Spleen (tissue), 11 donors: ENCODE measurements around the gene TBL3. TPM values are rescaled to one million over a fixed set of nuclear protein-coding genes. Genes with fewer than 3 reads are reported as not detected.

Experiments
- DNase-seq: peaks from one replicate; pipeline ENCODE4 v3.0.0-alpha.2; 2020
- H3K27ac ChIP-seq, 8 donors: fragments of 200-600 bp; sonication (generic) in 7 of 8; 1 replicate in 4 of 8; 2 replicates in 4 of 8; pipeline versions ENCODE4 v1.5.0 to v1.8.0; 2016 to 2021; ENCODE audit warnings: inconsistent platforms in 4 of 8, mild to moderate bottlenecking in 4 of 8, moderate library complexity in 1 of 8
- H3K27me3 ChIP-seq, 7 donors: fragments of 200-600 bp; sonication (generic) in 6 of 7; replicated peaks in 1 of 7; 1 replicate in 4 of 7; 2 replicates in 3 of 7; pipeline versions ENCODE4 v1.5.0 to v1.8.0; 2016 to 2021; ENCODE audit warnings: inconsistent platforms in 3 of 7, mild to moderate bottlenecking in 1 of 7
- H3K36me3 ChIP-seq, 6 donors: fragments of 200-600 bp; sonication (generic) in 5 of 6; 1 replicate in 4 of 6; 2 replicates in 2 of 6; pipeline versions ENCODE4 v1.5.0 to v1.8.0; 2016 to 2021; ENCODE audit warnings: inconsistent platforms in 2 of 6
- H3K4me1 ChIP-seq, 6 donors: fragments of 200-600 bp; sonication (generic) in 5 of 6; 1 replicate in 3 of 6; 2 replicates in 3 of 6; pipeline versions ENCODE4 v1.5.0 to v1.8.0; 2016 to 2021; ENCODE audit warnings: inconsistent platforms in 3 of 6
- H3K4me3 ChIP-seq, 8 donors: fragments of 200-600 bp; sonication (generic) in 7 of 8; 1 replicate in 4 of 8; 2 replicates in 4 of 8; pipeline versions ENCODE4 v1.5.0 to v1.8.0; 2016 to 2021; ENCODE audit warnings: inconsistent platforms in 4 of 8, mild to moderate bottlenecking in 4 of 8, moderate library complexity in 2 of 8
- H3K9me3 ChIP-seq, 8 donors: fragments of 200-600 bp; sonication (generic) in 7 of 8; 1 replicate in 4 of 8; 2 replicates in 4 of 8; pipeline versions ENCODE4 v1.5.0 to v1.8.0; 2016 to 2021; ENCODE audit warnings: inconsistent platforms in 4 of 8
- POLR2A ChIP-seq, 3 donors: fragments of 450-650 bp; IDR thresholded peaks; one replicate each; pipeline ENCODE4 v1.5.1; 2017; ENCODE audit warnings: antibody characterized with exemption in 3 of 3, mild to moderate bottlenecking in 1 of 3
- POLR2AphosphoS5 ChIP-seq, 3 donors: sonication (generic); formaldehyde crosslinking; IDR thresholded peaks; one replicate each; pipeline ENCODE4 v1.5.1; 2017; ENCODE audit warnings: antibody characterized with exemption in 3 of 3
- WGBS, 5 donors: extraction: QIAGEN DNeasy Blood & Tissue Kit in 3 of 5; methylation state at CpG; one replicate each; pipeline versions ENCODE4 v1.1.5 to v1.1.7; 2013 to 2018; 5-methylcytosine and 5-hydroxymethylcytosine counted together
- intact Hi-C: fragments of 100-400 bp; cut with DNase I; formaldehyde crosslinking; loops from one replicate; pipeline ENCODE4 v1.15.0; 2023; ENCODE audit warnings: low total_unique reads
- polyA plus RNA-seq, 3 donors: library from polyadenylated mRNA; stranded (reverse); fragments of 200-250 nt; gene quantifications; one replicate each; pipeline ENCODE4 v1.2.1, GENCODE V29; 2013
- total RNA-seq, 7 donors: library from RNA; depleted of rRNA in 3 of 7; stranded (reverse); fragments of >200 nt in 3 of 7; fragmentation: NEBNext Ultra II Directional in 4 of 7; extraction: Animal tissue kit (Norgen Biotek cat#: 25700) in 4 of 7; gene quantifications; one replicate each; pipeline versions ENCODE4 v1.1.0 to v1.2.1, GENCODE V29; 2016 to 2021
- TF ChIP-seq, protein P1 (sequence below), 11 experiments: fragments of 200-600 bp in 7 of 11; fragments of 450-650 bp in 4 of 11; sonication (generic) in 4 of 11; IDR thresholded peaks in 8 of 11; conservative IDR thresholded peaks in 3 of 11; 1 replicate in 7 of 11; 2 replicates in 4 of 11; pipeline versions ENCODE4 v1.4.0 to v1.8.0; 2016 to 2021; ENCODE audit warnings: antibody characterized with exemption in 11 of 11, inconsistent platforms in 4 of 11, mild to moderate bottlenecking in 1 of 11
- donor health status: healthy with polysubstance abuse.
- donor health status: DM: no; HTN: no; CAD: no; lungs with moderate emphysema.
- donor health status: DM: no; HTN: no; CAD: no.
- donor health status: Bipolar disorder and iron deficiency.
- donor health status: healthy.
- donor health status: DM: no; HTN: no; CAD: no.
- donor health status: DM: yes; HTN: yes; CAD: no.

TBL3 gene
- total and polyA plus RNA-seq, 10 donors = 20.6 to 54.2 (median 29.3) TPM

DNA sequence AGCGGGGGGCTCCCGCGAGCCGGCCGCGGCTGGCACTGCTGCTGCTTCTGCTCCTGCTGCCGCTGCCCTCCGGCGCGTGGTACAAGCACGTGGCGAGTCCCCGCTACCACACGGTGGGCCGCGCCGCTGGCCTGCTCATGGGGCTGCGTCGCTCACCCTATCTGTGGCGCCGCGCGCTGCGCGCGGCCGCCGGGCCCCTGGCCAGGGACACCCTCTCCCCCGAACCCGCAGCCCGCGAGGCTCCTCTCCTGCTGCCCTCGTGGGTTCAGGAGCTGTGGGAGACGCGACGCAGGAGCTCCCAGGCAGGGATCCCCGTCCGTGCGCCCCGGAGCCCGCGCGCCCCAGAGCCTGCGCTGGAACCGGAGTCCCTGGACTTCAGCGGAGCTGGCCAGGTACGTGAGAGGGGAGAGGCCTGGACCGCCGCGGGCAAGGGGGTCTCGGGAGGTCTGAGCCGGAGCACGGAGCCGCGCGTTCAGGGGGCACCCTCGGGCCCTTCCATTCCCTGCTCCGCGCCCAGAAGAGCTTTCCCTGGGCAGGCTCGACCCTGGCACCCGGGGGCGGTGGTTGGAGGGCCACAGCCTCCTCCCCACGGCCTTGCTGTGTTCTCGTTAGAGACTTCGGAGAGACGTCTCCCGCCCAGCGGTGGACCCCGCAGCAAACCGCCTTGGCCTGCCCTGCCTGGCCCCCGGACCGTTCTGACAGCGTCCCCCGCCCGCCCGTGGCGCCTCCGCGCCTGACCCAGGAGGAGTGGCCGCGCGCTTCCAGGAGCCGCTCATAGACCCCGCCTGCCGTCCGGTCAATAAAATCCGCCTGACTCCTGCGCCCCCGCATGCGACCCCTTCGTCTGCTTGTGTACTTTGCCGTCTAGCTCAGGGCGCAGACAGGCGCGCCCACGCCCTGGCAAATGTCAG lies 48.3 kb downstream of the TBL3 start:
- H3K4me3 ChIP-seq = peak overlapping the region in 6 of 8 donors; percentile 8 to 50 (median 13)
- intact Hi-C loops = no loop called here
- H3K4me1 ChIP-seq = peaks cover 27 to 50% (median 40%) of the 10 kb centered on the region in 6 donors

DNA sequence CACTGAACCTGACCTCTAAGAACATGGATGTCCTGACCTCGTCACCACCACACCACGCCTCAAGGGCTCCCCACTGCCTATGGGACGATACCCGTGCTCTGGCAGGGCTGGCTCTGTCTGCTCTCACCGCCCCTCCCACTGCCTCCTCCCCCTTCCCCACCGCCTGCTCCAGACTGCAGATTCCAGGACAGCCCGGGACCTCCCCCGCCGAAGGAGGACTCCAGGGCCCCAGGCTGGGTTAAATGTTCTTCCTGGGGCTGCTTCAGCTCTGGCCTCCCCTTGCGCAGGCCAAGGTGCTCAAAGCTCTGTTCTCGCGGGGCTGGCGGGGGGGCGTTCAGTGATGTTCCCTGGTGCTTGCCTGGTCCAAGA lies 50.9 kb downstream of the TBL3 start:
- TF ChIP-seq POLR2AphosphoS5 (IDR thresholded peaks at IDR 0.05) (no peak), POLR2A (IDR thresholded peaks at IDR 0.05) (no peak)
- TF ChIP-seq, protein P1, sequence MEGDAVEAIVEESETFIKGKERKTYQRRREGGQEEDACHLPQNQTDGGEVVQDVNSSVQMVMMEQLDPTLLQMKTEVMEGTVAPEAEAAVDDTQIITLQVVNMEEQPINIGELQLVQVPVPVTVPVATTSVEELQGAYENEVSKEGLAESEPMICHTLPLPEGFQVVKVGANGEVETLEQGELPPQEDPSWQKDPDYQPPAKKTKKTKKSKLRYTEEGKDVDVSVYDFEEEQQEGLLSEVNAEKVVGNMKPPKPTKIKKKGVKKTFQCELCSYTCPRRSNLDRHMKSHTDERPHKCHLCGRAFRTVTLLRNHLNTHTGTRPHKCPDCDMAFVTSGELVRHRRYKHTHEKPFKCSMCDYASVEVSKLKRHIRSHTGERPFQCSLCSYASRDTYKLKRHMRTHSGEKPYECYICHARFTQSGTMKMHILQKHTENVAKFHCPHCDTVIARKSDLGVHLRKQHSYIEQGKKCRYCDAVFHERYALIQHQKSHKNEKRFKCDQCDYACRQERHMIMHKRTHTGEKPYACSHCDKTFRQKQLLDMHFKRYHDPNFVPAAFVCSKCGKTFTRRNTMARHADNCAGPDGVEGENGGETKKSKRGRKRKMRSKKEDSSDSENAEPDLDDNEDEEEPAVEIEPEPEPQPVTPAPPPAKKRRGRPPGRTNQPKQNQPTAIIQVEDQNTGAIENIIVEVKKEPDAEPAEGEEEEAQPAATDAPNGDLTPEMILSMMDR (IDR thresholded peaks at IDR 0.05 in 8 of 11, conservative IDR thresholded peaks at IDR 0.05 in 3 of 11) = no peak
- no peak for DNase-seq
- peak overlapping the region in 6 of 8 donors; percentile 68 to 88 (median 86) for H3K27ac ChIP-seq
- no peaks in the 10 kb centered on the region for H3K36me3 ChIP-seq
- WGBS, 5 donors = 1 to 3% (median 3%) methylated on average over 9 to 14 of the region's 14 CpGs
- no peaks in the 10 kb centered on the region for H3K9me3 ChIP-seq
- H3K27me3 ChIP-seq = peaks cover 0 to 84% (median 39%) of the 10 kb centered on the region in 7 donors
- peak overlapping the region in 5 of 8 donors; percentile 21 to 64 (median 28) for H3K4me3 ChIP-seq
- peaks cover 27 to 73% (median 58%) of the 10 kb centered on the region in 6 donors for H3K4me1 ChIP-seq
- intact Hi-C loops = no loop called here

More for the DNA sequence above, 48.3 kb downstream of the TBL3 start:
- DNase-seq = peak; percentile 74
- TF ChIP-seq, protein P1 (IDR thresholded peaks at IDR 0.05 in 8 of 11, conservative IDR thresholded peaks at IDR 0.05 in 3 of 11) = no peak
- TF ChIP-seq POLR2AphosphoS5 (IDR thresholded peaks at IDR 0.05) (no peak), POLR2A (IDR thresholded peaks at IDR 0.05) (no peak)
- peaks cover 0 to 70% (median 32%) of the 10 kb centered on the region in 7 donors for H3K27me3 ChIP-seq
- H3K36me3 ChIP-seq = no peaks in the 10 kb centered on the region
- WGBS, 5 donors = 0 to 3% (median 2%) methylated on average over 8 to 96 of the region's 96 CpGs
- H3K9me3 ChIP-seq = no peaks in the 10 kb centered on the region
- H3K27ac ChIP-seq = no peak overlapping the region

DNA sequence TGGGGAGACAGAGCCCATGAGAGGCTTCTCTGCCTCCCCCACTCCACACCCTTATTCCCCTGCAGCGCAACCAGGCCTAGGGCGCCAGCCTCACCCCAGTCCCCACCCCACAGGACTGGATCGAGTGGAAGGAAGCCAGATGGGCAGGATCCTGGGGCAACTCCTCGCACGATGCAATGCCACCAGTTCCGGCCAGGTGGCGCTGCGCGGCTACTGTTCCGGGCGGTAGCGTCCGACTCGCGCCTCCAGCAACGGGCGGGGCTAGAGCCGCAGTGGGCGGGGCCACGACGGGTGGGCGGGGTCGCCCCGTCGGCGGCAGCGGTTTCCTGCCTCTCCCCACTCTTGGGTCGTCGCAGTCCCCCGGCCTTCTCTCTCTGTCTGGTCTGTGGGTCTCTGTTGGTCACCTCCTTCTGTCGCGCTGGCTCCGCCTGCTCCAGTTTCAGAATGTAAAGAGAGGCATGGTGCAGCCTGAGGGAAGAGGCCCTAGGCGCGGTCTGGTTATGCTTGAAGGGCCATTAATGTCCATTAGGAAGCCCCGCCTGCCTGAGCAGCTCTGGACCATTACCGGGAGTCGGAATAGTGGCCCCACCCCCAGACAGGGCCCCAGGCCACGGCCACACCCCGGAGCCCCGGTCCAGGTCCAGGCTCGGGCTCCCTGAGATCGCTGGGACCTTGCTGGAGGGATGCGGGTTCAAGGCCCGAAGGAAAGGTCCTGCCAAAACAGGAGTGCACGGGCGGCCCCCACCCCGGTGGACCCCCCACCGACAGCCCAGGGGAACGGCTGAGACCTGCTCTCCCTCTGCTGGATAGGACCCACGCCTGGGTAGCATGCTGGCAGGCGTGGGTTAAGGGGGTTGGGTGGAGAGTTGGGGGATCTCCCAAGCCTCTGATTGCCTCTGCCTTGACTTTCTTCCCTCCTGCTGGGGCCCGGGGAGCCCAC lies 51.5 kb downstream of the TBL3 start:
- peak overlapping the region; percentile 62 to 88 (median 84) for H3K27ac ChIP-seq
- H3K36me3 ChIP-seq = no peaks in the 10 kb centered on the region
- peak; percentile 99 for DNase-seq
- TF ChIP-seq POLR2A (IDR thresholded peaks at IDR 0.05) (peak in 1 of 3 donors; percentile 44), POLR2AphosphoS5 (IDR thresholded peaks at IDR 0.05) (peak; percentile 79 to 90 (median 88))
- TF ChIP-seq, protein P1 (IDR thresholded peaks at IDR 0.05 in 8 of 11, conservative IDR thresholded peaks at IDR 0.05 in 3 of 11) = peak; percentile 98 to 100 (median 99)
- no peaks in the 10 kb centered on the region for H3K9me3 ChIP-seq
- 4 to 17% (median 11%) methylated on average over 15 to 53 of the region's 53 CpGs for WGBS, 5 donors
- H3K27me3 ChIP-seq = peaks cover 0 to 80% (median 39%) of the 10 kb centered on the region in 7 donors
- peaks cover 27 to 79% (median 64%) of the 10 kb centered on the region in 6 donors for H3K4me1 ChIP-seq
- H3K4me3 ChIP-seq = peak overlapping the region in 7 of 8 donors; percentile 21 to 64 (median 25)
- intact Hi-C loops = no loop called here
